HPDE6-E6E7 (cell line): ENCODE measurements around the gene GRN.
"Not testable (repeated sequence)": the region's sequence is repeated elsewhere in the genome, so short reads cannot be mapped to it uniquely, and the experiment has no call there.

ENCODE experiments used
- DNase-seq: peaks from one replicate; pipeline ENCODE4 v3.0.0; 2011; ENCODE audit warnings: missing footprints; ENCODE audit errors: extremely low spot score

GRN gene

DNA sequence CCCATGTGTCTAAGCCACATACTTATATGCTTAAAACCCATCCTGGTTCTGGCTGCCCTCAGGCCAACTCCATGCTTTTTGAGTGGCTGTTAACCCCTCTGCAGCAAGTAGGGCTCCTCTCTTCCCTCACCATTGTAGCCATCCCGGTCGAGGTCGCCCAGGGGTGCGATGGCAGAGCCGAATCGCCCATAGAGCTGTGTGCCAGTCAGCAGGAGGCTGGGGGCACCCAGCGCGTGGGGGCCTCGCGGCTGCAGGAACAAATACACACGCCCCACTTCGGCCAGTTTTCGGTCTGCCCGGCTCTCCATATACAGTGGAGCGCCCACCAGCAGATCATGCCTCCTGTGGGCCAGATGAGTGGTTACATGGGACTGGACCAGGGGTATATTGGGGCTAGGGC lies 38.3 kb downstream of the GRN start:
- no peak for DNase-seq

DNA sequence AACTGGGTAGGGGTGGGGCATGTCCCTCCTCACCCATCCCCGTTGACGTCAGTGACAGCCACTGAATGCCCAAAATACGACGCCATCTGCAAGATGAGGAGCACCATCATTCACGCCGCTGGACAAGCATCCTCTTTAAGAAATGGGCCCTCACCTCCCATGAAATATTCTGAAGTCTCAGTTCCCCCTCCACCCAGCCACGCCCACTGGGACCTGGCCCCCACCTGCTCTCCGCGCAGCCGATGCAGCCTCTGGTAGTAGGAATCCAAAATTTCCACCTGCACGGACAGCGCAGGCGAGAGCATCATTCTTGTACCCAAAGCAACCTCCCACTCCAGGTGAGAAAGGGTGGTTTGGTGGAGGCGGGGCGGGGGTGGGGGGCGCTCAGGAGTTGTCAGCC lies 38.8 kb downstream of the GRN start:
- DNase-seq = no peak

DNA sequence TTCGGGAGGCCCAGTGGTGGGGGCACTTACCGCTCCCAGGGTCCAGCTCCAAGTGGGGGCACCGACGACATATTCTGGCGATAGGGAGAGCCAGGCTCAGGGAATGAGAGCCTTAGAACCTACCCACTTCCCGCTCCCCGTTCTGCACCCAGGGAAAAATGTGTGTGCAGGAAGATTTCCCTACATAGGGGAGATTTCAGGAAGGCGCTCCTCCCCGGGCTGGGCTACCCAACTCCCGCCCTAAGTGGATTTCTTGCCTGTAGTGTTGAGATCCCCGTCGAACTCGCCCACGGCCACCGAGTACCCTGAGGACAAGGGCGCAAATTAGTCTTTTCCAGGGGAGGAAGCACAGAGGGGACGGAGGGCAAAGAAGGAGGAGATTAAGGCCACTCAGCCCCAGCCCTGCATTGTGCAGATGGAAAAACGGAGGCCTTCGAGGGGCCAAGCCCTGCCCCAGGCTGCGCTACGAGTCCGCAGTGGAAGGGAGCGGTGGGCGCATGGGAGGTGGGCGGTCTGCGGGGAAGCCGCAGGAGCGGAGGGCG lies 39.2 kb downstream of the GRN start:
- no peak for DNase-seq

GRCh38 chr17:44384823-44385286 lies 39.8 kb downstream of the GRN start:
- DNase-seq = no peak

DNA sequence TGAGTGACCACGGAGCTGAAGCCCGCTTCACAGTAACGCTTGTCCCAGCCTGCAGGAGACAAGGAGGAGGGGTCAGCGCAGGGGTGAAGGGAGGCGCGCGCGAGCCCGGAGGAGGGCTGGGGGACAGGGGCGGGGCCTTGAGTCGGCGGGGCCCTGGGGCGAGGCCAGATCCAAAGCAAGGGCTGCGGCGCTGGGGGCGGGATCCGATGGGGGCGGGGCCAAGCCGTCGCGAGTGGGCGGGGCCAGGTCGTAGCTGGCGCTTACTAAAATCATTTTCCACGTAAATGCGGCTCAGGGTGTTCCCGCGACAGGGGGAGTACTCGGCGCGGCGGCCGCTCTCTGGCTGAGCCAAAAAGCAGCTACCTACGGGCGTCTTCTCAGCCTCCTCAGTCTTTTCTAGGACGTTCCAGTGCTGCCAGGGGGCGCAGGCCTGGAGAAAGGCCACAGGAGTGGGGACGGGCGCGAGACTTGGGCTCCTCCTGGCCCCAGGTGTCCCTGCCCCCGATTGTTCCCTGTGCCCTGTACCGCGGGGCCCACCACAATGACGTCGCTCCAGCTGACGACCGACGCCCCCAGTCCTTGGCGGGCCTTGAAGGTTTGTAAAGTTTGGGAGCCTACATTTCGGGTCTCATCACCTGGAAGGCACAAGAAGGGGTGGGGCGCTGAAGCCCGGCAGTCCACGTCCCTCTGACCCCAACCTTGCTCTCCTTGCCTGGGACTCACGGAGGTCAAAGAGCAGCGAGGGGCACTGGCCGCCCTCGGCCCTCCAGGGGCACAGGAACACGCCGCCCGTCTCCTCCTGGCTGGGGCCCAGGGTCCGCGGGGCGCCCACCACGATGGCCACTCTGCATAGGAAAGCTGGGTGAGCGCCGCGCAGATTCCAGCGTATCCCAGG lies 40.4 kb downstream of the GRN start:
- DNase-seq = peak; percentile 66

DNA sequence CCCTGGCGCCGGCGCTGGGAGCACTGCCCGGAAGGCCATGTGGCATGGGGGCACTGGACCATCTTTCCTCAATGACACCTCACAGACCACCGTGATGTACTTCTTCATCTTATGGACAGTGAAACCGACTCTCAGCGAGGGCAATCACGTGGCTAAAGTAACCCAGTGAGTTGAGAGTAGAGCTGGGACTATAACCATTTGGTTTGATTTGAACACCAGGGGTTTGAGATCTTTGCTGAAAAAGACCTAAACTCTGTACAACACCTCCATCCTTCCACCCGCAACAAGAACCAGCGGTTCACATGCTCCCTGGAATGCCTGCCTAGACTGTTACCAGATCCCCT lies 41.1 kb downstream of the GRN start:
- DNase-seq = no peak

DNA sequence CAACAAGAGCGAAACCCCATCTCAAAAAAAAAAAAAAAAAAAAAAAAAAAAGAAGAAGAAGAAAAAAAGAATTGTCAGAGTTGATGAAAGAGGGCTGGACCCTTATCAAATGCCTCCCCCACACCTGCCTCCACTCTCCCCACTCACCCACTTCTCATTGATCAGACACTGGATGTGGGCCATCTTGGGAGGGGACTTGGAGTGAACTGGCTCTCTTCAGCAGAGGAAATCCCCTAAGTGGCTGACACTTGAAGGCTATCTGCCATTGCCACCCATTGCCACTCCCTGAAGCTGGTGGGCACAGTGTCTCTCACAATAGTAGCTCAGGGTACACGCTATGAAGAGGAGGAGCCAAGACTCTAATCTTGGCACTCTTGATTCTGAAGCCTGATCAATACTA lies 42.7 kb downstream of the GRN start:
- no peak for DNase-seq

DNA sequence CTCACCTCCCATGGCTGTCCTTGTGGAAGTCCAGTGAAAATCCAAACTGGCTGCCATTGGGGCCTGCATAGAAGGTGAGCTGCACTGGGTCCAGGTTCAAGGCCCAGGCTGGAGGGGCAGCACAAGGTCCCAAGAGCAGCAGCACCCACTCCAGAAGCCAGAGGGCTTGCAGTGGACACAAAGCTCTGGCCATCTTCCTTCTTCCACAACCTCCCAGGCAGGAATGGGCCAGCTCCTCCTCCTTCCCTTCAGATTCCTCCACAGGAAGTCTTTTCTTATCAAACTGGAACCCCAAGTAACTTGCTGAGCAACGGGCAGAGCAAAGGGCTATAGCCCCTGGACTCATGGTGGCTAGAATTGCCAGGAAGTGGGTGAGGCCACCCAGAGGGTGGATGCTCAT lies 44.2 kb downstream of the GRN start, which contains the start of gene ITGA2B:
ITGA2B (minus strand) TSS at position 369 of the 400 bp plus-strand sequence; CDS start at position 193, 176 bp downstream.
- DNase-seq = no peak

DNA sequence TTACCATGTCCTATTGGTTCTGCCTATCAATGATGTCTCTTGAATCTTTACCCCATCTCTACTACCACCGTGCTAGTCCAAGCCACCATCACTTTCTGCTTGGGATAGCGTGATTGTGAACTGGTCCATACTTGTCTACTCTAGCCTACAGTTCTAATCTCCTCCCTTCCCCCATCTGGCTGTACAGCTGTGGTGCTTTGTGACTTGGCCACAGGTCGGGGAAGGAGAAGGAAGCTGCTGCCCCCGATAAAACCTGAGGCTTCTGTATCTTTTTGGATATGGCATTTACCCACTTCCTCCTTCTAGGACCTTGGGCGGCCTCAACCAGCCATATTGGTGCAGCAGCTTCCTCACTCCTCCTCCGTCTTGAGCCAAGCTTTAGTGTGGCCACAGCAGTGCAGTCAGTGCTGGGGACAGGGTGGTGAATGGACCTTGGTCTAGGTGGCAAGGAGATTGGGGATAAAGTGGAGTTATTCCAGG lies 44.7 kb downstream of the GRN start:
- no peak for DNase-seq

DNA sequence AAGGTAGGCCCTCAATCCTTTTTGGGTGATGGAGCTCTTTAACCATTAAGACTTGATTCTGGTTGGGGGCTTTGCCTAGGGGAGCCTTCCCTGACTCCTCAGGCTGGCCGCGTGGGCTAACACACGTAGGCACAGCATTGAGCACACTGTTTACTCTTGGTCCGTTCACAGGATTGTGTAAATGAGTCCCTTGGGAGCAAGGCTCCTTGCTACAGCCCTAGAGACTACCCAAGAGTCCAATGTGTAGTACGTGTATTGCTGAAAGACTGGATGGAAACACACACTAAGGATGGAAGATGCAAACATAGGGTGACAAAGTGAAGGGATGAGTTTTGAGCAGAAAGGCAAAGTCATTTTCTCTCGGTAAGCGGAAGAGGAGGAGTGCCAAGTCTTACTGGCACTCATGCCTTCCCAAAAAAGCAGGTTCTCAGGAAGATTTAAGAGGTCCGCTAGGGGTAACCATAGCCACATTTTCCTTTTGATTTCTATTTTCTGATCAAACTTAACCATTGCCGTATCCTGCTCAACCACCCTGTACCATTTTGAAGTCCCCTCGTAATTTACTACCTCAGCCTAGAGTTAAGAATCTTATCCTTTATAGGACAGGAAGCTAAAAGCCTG lies 45.3 kb downstream of the GRN start:
- no peak for DNase-seq

- not testable (repeated sequence) for DNase-seq
These were observed 49.0 kb downstream of the GRN start for GRCh38 chr17:44394112-44394511.

- no peak for DNase-seq
These were observed 49.7 kb downstream of the GRN start for GRCh38 chr17:44394833-44395232.

DNA sequence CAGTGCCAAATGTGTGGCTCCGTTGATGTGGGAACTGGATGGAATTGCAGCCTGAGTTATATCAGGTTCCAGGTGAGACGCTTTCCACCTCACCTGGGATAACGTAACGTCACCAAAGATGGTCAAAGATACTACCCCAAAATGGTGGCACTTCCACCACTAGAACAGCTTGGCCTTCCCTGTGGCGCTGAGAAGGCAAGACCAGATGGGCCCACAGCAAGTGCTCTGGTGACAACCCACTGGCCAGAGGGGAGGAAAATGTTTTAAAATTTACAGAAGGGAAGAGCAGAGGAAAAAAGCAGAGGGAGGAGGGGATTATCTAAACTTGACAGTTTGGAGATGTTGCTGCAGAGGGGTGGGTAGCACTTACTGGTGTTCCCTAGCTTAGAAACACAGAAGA lies 51.8 kb downstream of the GRN start:
- DNase-seq = no peak

GRCh38 chr17:44397479-44398440 lies 52.7 kb downstream of the GRN start:
- DNase-seq = no peak

DNA sequence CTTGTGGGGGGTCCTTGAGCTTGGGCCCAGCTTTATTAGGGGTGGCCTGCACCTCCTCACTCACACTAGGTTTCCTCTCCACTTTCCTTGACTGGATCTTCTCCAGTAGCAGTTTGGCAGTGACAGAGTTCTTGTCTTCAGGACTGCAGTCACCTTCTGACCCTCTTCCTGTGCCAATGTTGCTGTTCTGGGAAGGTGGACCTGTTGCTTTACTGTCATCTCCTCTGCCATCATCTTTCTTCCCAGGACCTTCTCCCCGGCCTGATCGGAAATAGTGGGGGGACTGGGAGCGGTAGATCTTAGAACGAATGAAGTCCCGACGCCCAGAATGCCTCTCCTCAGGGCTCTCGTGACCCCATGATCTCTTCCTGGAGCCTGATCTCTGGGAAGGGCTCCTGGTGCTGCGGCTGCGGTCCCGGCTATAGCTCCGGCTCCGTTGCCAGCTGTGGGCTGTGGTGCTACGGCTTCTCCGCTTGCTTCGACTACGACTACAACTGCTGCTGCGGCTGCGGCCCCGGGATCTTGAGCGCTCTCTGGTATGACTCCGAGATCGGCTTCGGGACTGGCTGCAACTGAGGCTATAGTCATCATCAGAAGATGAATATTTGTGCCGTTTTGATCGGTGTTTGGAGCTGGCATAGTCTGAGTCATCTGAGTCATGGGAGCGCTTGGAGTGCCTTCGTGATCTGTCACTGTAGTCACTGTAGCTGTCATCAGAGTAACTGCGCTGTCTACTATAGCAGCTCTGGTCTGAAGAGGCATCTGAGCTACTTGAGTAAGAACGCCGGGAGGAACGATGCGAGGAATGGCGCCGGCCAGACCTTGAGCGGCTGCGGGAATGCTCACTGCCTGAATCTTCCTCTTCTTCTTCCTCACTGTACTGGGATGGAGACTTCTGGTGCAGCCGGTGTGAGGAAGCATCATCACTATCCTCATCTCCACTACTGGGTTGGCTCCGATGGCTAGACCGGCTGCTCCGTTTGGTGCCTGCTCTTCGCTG lies 53.9 kb downstream of the GRN start:
- DNase-seq = no peak

- DNase-seq = no peak
These were observed 55.2 kb downstream of the GRN start for GRCh38 chr17:44400226-44400847.
